Mesendoderm (in vitro differentiated cells): ENCODE results near the gene ACOX1. TPM values are rescaled to one million over a fixed set of nuclear protein-coding genes. Genes with fewer than 3 reads are reported as not detected.

Source experiments
- DNase-seq: peaks from one replicate; pipeline ENCODE4 v3.0.0; 2013
- H2AK5ac ChIP-seq: 2 replicates; pipeline ENCODE4 v1.6.1; 2013; ENCODE audit warnings: low read length, inconsistent platforms
- H2BK120ac ChIP-seq: 2 replicates; pipeline ENCODE4 v1.6.1; 2013; ENCODE audit warnings: low read depth, mild to moderate bottlenecking, low read length, moderate library complexity, mixed read lengths
- H2BK15ac ChIP-seq: replicated peaks from 2 replicates; pipeline ENCODE4 v1.6.1; 2013; ENCODE audit warnings: low read depth, mild to moderate bottlenecking, moderate library complexity
- H2BK5ac ChIP-seq: 2 replicates; pipeline ENCODE4 v1.6.1; 2013; ENCODE audit warnings: low read length, inconsistent platforms
- H3K18ac ChIP-seq: 2 replicates; pipeline ENCODE4 v1.6.1; 2013; ENCODE audit warnings: mild to moderate bottlenecking, low read length, mixed read lengths
- H3K23ac ChIP-seq: one replicate; pipeline ENCODE4 v1.6.1; 2013; ENCODE audit warnings: low read length
- H3K27ac ChIP-seq: 2 replicates; pipeline ENCODE4 v1.5.1; 2013; ENCODE audit warnings: low read depth, mild to moderate bottlenecking, inconsistent platforms, low read length, moderate library complexity
- H3K27me3 ChIP-seq: 2 replicates; pipeline ENCODE4 v1.6.1; 2013; ENCODE audit warnings: low read length, control low read depth, mild to moderate bottlenecking, inconsistent platforms; ENCODE audit not compliant: insufficient read depth, poor library complexity
- H3K36me3 ChIP-seq: 2 replicates; pipeline ENCODE4 v1.6.1; 2013; ENCODE audit warnings: low read length, inconsistent platforms; ENCODE audit not compliant: control insufficient read depth, insufficient read depth
- H3K4ac ChIP-seq: one replicate; pipeline ENCODE4 v1.6.1; 2013; ENCODE audit warnings: low read depth, mild to moderate bottlenecking, low read length, moderate library complexity
- H3K4me1 ChIP-seq: 2 replicates; pipeline ENCODE4 v1.6.1; 2013; ENCODE audit warnings: low read depth, low read length, inconsistent platforms; ENCODE audit not compliant: control insufficient read depth
- H3K4me2 ChIP-seq: 2 replicates; pipeline ENCODE4 v1.6.1; 2013; ENCODE audit warnings: low read length
- H3K4me3 ChIP-seq: 2 replicates; pipeline ENCODE4 v1.5.1; 2013; ENCODE audit warnings: mild to moderate bottlenecking, low read length
- H3K56ac ChIP-seq: one replicate; pipeline ENCODE4 v1.6.1; 2013; ENCODE audit warnings: low read length
- H3K79me1 ChIP-seq: 2 replicates; pipeline ENCODE4 v1.6.1; 2013; ENCODE audit warnings: low read length, inconsistent platforms
- H3K79me2 ChIP-seq: 2 replicates; pipeline ENCODE4 v1.6.1; 2013; ENCODE audit warnings: mild to moderate bottlenecking, low read length; ENCODE audit not compliant: control insufficient read depth, insufficient read depth
- H3K9ac ChIP-seq: 2 replicates; pipeline ENCODE4 v1.6.1; 2013; ENCODE audit warnings: low read length, inconsistent platforms
- H4K5ac ChIP-seq: one replicate; pipeline ENCODE4 v1.6.1; 2013; ENCODE audit warnings: low read length
- H4K8ac ChIP-seq: one replicate; pipeline ENCODE4 v1.6.1; 2013; ENCODE audit warnings: low read depth, mild to moderate bottlenecking, control low read depth, low read length, moderate library complexity
- WGBS: extraction: QIAGEN DNeasy Blood & Tissue Kit; methylation state at CpG from one replicate; pipeline ENCODE4 v1.1.7; 2013; ENCODE audit warnings: low lambda C conversion rate, missing lambda C conversion rate; ENCODE audit not compliant: insufficient coverage; ENCODE audit errors: extremely low coverage; 5-methylcytosine and 5-hydroxymethylcytosine counted together
- polyA plus RNA-seq, 2 experiments: library from polyadenylated mRNA; stranded (reverse); fragments of 200-250 nt; gene quantifications; one replicate each; pipeline ENCODE4 v1.2.3, GENCODE V29; 2013

Gene ACOX1
- 11.1 TPM for polyA plus RNA-seq (2013, experiment 1 of 2)
- polyA plus RNA-seq (2013, experiment 2 of 2), result 10.8 TPM

DNA sequence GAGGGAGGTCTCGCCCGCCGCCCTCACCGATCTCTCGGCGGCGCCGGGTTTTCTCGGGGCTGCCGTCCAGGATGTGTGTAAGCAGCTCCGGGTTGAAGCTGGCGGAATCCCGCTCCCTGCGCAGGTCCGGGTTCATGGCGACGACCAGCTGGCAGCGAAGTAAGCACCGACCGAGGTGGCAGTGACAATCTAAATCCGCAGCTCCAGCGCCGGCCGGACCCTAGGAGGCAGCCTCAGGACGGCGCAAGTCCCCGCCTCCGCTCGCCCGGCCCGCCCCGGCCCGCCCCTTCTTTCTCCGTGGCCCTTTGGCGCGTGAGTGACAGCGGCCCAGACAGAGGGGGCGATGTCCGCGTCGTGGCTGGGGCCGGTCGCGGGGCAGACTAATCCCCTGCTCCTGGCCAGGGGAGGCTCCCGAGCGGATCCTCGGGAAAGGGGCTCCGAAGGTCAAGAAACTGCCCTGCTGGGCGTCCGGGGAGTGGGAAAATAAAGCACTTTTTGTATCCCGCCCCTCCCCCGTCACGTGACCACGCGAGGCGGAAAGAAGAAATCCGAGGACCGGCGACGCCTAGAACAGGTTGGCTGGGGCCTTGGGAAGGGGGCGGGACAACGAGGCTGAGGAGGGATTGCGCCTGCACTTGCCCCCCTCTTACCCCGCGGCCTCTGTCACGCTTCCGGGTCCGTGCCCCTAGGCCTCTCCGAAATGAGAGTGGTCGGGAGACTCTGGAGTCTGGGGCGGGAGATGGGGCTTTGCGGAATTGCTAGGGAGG is at the start of gene ACOX1, which contains the start of gene TEN1:
Gene ACOX1 (minus strand): TSS at position 229 of the 767 bp plus-strand sequence. CDS start 93 bp downstream, at position 136.
Gene TEN1 (plus strand): TSS at position 303 of the 767 bp plus-strand sequence. CDS start 6,953 bp downstream, outside the sequence.
- WGBS, result no CpG with 5 or more reads among the region's 72 CpGs
- Histone ChIP-seq H3K4me2 (peak within 1 kb of the TSS; percentile 70), H4K8ac (peak within 1 kb of the TSS; percentile 98), H3K18ac (peak within 1 kb of the TSS; percentile 97), H2AK5ac (peak within 1 kb of the TSS; percentile 40), H4K5ac (peak within 1 kb of the TSS; percentile 44), H3K27ac (peak within 1 kb of the TSS; percentile 100), H3K27me3 (no peaks in the 10 kb centered on the region), H3K4me3 (peak within 1 kb of the TSS; percentile 67), H2BK15ac (no peak within 1 kb of the TSS), H3K79me2 (peaks cover 13% of the 10 kb centered on the region), H3K23ac (peak within 1 kb of the TSS; percentile 98), H3K79me1 (peaks cover 4% of the 10 kb centered on the region), H2BK5ac (peak within 1 kb of the TSS; percentile 90), H2BK120ac (no peak within 1 kb of the TSS), H3K9ac (peak within 1 kb of the TSS; percentile 82), H3K4ac (peak within 1 kb of the TSS; percentile 93), H3K36me3 (no peaks in the 10 kb centered on the region), H3K56ac (peak within 1 kb of the TSS; percentile 95), H3K4me1 (peaks cover 9% of the 10 kb centered on the region)
- DNase-seq, result peak; percentile 99

DNA sequence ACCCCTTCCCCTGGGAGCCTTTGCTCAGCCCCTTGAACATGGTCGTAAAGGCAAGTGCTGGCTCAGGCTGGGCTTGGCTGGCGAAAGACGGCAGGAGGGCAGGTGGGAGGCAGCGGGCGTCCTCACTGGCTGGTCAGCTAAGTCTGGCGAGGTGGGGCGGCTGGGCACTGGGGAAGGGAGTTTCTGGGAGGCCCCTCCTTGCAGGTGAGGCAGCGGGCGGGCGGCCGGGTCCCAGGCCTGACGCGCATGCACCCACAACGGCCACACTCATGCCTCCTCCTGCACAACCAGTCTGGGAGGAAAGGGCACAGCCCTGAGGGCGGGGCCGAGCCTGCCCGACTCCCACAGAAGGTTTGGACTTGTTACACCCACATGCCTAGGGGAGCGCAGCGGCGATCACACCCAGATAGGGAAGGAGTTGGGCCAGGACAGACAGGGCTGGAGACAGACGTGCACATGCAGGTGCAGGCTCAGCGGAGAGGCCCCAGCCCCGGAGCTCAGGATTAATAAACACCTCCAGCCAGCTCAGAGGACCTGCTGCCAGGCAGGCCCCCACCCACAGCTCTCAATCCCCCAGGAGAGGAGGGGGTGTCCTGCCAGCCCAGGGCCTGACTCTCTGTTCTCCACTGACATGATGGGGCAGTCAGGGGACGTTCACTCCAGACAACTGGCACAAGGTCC is 48.3 kb upstream of the ACOX1 start, which contains the start of gene EVPL:
Gene EVPL (minus strand): TSS at position 148 of the 681 bp plus-strand sequence. CDS start 108 bp downstream, at position 40.
- no peaks in the 10 kb centered on the region for H3K27me3 ChIP-seq
- no peak within 1 kb of the TSS for H3K23ac ChIP-seq
- H4K8ac ChIP-seq, result no peak within 1 kb of the TSS
- no peak for DNase-seq
- no peaks in the 10 kb centered on the region for H3K4me1 ChIP-seq
- no peak within 1 kb of the TSS for H3K4me3 ChIP-seq
- peak within 1 kb of the TSS; percentile 49 for H3K56ac ChIP-seq
- no peak within 1 kb of the TSS for H2BK120ac ChIP-seq
- H2BK15ac ChIP-seq, result no peak within 1 kb of the TSS
- no peaks in the 10 kb centered on the region for H3K36me3 ChIP-seq
- H3K79me2 ChIP-seq, result no peaks in the 10 kb centered on the region
- H3K79me1 ChIP-seq, result no peaks in the 10 kb centered on the region
- H3K27ac ChIP-seq, result no peak within 1 kb of the TSS
- H4K5ac ChIP-seq, result no peak within 1 kb of the TSS
- H3K4me2 ChIP-seq, result no peak within 1 kb of the TSS
- no peak within 1 kb of the TSS for H3K4ac ChIP-seq
- no peak within 1 kb of the TSS for H3K18ac ChIP-seq
- no CpG with 5 or more reads among the region's 24 CpGs for WGBS
- no peak within 1 kb of the TSS for H3K9ac ChIP-seq
- H2AK5ac ChIP-seq, result no peak within 1 kb of the TSS
- no peak within 1 kb of the TSS for H2BK5ac ChIP-seq

DNA sequence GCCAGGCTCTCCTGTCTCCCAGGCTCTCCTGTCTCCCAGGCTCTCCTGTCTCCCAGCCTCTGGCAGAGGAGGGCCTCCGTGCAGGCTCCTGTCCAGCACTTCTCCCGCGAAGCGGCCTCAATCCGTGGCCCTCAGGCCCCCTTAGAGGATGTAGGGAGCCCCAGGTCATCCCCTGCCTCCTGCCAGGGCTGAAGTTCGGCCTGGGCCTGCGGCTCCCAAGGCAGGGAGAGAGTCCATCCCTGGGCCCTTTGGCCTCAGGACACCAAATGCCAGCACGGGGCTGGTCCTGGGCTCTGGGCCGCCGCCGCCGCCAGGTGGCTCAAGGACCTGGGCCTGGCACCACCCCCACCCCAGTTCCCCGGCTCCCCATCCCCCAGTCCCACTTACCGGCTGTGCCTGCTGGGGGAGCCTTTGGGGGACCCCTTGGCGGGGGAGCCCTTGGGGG is 47.8 kb upstream of the ACOX1 start:
- Histone ChIP-seq H3K27ac (no peak overlapping the region), H4K8ac (no peak overlapping the region), H3K9ac (no peak overlapping the region), H3K79me1 (no peaks in the 10 kb centered on the region), H3K4me3 (no peak overlapping the region), H3K56ac (peak overlapping the region; percentile 49), H2BK5ac (no peak overlapping the region), H2BK120ac (no peak overlapping the region), H2AK5ac (no peak overlapping the region), H3K79me2 (no peaks in the 10 kb centered on the region), H2BK15ac (no peak overlapping the region), H3K36me3 (no peaks in the 10 kb centered on the region), H3K23ac (no peak overlapping the region), H3K4me1 (no peaks in the 10 kb centered on the region), H3K4me2 (no peak overlapping the region), H3K27me3 (no peaks in the 10 kb centered on the region), H4K5ac (no peak overlapping the region), H3K18ac (no peak overlapping the region), H3K4ac (no peak overlapping the region)
- WGBS, result no CpG with 5 or more reads among the region's 15 CpGs
- no peak for DNase-seq

DNA sequence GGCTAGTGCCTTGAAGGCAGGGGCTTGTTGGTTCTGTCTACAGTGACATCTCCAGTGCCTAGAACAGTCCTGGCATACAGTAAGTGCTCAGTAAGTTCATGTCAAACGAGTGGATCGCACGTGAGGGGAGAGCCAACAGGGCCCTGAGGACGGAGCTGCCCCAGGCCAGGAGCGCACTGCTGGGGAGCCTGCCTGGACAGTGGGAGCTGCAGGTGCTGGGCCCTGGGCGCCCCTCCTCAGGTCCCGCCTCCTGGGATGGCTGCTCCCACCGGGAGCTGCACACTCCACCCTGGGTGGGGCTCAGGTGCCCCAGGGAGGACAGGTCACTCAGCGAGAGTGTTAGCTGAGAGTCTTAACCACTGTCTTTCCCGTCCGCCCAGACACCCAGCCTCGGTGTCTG is 46.3 kb upstream of the ACOX1 start:
- Histone ChIP-seq H3K4me1 (no peaks in the 10 kb centered on the region), H2BK120ac (no peak overlapping the region), H4K5ac (no peak overlapping the region), H4K8ac (no peak overlapping the region), H2AK5ac (no peak overlapping the region), H3K79me2 (no peaks in the 10 kb centered on the region), H3K36me3 (no peaks in the 10 kb centered on the region), H3K4me2 (no peak overlapping the region), H2BK5ac (no peak overlapping the region), H3K27ac (no peak overlapping the region), H3K4me3 (no peak overlapping the region), H3K18ac (no peak overlapping the region), H3K56ac (no peak overlapping the region), H3K79me1 (no peaks in the 10 kb centered on the region), H3K4ac (no peak overlapping the region), H3K27me3 (no peaks in the 10 kb centered on the region), H3K9ac (no peak overlapping the region), H2BK15ac (no peak overlapping the region), H3K23ac (no peak overlapping the region)
- no CpG with 5 or more reads among the region's 12 CpGs for WGBS
- no peak for DNase-seq

DNA sequence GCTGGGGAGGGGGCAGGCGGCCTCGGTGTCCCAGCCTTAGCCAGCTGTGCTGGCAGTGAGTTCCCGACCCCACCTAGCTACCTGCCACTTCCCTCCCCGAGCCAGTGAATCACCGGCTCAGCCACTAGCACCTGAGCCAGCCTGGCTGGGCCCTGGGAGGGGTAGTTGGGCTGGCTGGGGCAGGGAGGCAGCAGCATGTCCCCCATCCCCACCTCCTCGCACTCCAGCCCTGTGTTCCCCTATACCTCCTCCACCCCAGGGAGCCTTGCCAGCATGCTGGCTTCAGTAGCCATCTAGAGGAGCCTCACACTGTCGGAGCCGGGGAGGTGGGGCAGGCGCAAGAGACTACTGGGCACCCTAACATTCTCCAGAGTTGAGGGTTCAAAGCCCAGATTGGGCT is 45.4 kb upstream of the ACOX1 start:
- DNase-seq, result no peak
- no peak overlapping the region for H3K23ac ChIP-seq
- no peak overlapping the region for H3K27ac ChIP-seq
- no peak overlapping the region for H3K4ac ChIP-seq
- H3K4me3 ChIP-seq, result no peak overlapping the region
- no peaks in the 10 kb centered on the region for H3K27me3 ChIP-seq
- no peak overlapping the region for H2AK5ac ChIP-seq
- no peaks in the 10 kb centered on the region for H3K4me1 ChIP-seq
- H3K56ac ChIP-seq, result no peak overlapping the region
- H4K5ac ChIP-seq, result no peak overlapping the region
- H3K18ac ChIP-seq, result no peak overlapping the region
- H3K79me2 ChIP-seq, result no peaks in the 10 kb centered on the region
- no peaks in the 10 kb centered on the region for H3K79me1 ChIP-seq
- no peak overlapping the region for H2BK120ac ChIP-seq
- no peaks in the 10 kb centered on the region for H3K36me3 ChIP-seq
- no peak overlapping the region for H2BK15ac ChIP-seq
- no peak overlapping the region for H3K4me2 ChIP-seq
- no peak overlapping the region for H3K9ac ChIP-seq
- H4K8ac ChIP-seq, result no peak overlapping the region
- WGBS, result no CpG with 5 or more reads among the region's 9 CpGs
- no peak overlapping the region for H2BK5ac ChIP-seq
